Mesothelial cell of epicardium (in vitro differentiated cells): Measurements from ENCODE around the gene SCN2B. TPM values are rescaled to one million over a fixed set of nuclear protein-coding genes. Genes with fewer than 3 reads are reported as not detected.

ENCODE experiments used
- DNase-seq, 2 experiments: peaks; one replicate each; pipeline ENCODE4 v3.0.0; 2021; ENCODE audit warnings: low spot score in 2 of 2; ENCODE audit not compliant: unreplicated experiment in 2 of 2
- H3K27ac Mint-ChIP-seq: 2 replicates; pipeline ENCODE4 v1.8.0; 2021; ENCODE audit warnings: mixed read lengths
- H3K27me3 Mint-ChIP-seq: 2 replicates; pipeline ENCODE4 v1.8.0; 2021; ENCODE audit warnings: low read depth, mixed read lengths
- H3K36me3 Mint-ChIP-seq: 2 replicates; pipeline ENCODE4 v1.8.0; 2021; ENCODE audit warnings: mixed read lengths
- H3K4me1 Mint-ChIP-seq: 2 replicates; pipeline ENCODE4 v1.8.0; 2021; ENCODE audit warnings: mixed read lengths
- H3K4me3 Mint-ChIP-seq: 2 replicates; pipeline ENCODE4 v1.8.0; 2021; ENCODE audit warnings: mild to moderate bottlenecking, moderate library complexity, mixed read lengths
- H3K9me3 Mint-ChIP-seq: 2 replicates; pipeline ENCODE4 v1.8.0; 2021; ENCODE audit warnings: mixed read lengths
- CTCF ChIP-seq: fragments of 200-600 bp; sonication (generic); IDR thresholded peaks from one replicate; pipeline ENCODE4 v1.5.0; 2021; ENCODE audit warnings: antibody characterized with exemption; ENCODE audit not compliant: unreplicated experiment
- total RNA-seq: library from RNA; stranded (reverse); gene quantifications from 3 replicates; pipeline ENCODE4 v1.2.1, GENCODE V29; 2021

SCN2B gene
- total RNA-seq, 1 donor from 2014 or later: 2.3 TPM

GRCh38 chr11:118167253-118167652 lies 9.2 kb downstream of the SCN2B start:
- Mint-ChIP-seq H3K27me3 (peaks cover 90% of the 10 kb centered on the region), H3K9me3 (no peaks in the 10 kb centered on the region), H3K4me3 (no peak overlapping the region)

GRCh38 chr11:118166641-118167040 lies 9.8 kb downstream of the SCN2B start:
- Mint-ChIP-seq H3K4me1 (peaks cover 4% of the 10 kb centered on the region), H3K9me3 (no peaks in the 10 kb centered on the region), H3K27ac (no peak overlapping the region), H3K36me3 (no peaks in the 10 kb centered on the region), H3K27me3 (peaks cover 90% of the 10 kb centered on the region), H3K4me3 (no peak overlapping the region)
- no peak for TF ChIP-seq CTCF
- no peak for DNase-seq

More at GRCh38 chr11:118167253-118167652, 9.2 kb downstream of the SCN2B start:
- H3K36me3 Mint-ChIP-seq: no peaks in the 10 kb centered on the region
- no peak overlapping the region for H3K27ac Mint-ChIP-seq
- no peak for DNase-seq
- TF ChIP-seq CTCF: no peak
- H3K4me1 Mint-ChIP-seq: peaks cover 4% of the 10 kb centered on the region

- no peaks in the 10 kb centered on the region for H3K36me3 Mint-ChIP-seq
- no peak overlapping the region for H3K27ac Mint-ChIP-seq
- H3K4me3 Mint-ChIP-seq: no peak overlapping the region
- no peak for TF ChIP-seq CTCF
- DNase-seq: no peak
- no peaks in the 10 kb centered on the region for H3K9me3 Mint-ChIP-seq
- H3K4me1 Mint-ChIP-seq: no peaks in the 10 kb centered on the region
- H3K27me3 Mint-ChIP-seq: peaks cover 90% of the 10 kb centered on the region
Measured at GRCh38 chr11:118164885-118165284, 11.6 kb downstream of the SCN2B start.

DNA sequence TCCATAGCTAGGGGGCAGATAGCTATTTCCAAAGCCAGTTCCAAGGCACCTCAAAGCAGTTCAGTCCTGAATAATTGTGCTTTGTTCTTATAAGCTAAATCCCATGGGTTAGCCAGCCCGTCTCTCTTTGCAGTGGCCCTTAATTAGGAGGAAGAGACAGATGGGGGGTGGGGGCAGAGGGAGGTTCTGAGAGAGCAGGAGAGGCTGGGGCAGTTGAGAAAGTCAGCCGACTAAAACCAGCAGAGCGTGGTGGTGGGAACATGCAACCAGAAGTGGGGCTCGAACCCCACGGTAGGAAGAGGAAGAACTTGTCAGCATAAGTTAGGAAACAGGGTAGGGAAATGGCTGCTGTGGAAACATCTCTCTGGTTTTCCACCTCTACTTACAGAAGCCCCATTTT lies 12.9 kb downstream of the SCN2B start:
- H3K27me3 Mint-ChIP-seq: peaks cover 90% of the 10 kb centered on the region
- H3K4me3 Mint-ChIP-seq: no peak overlapping the region
- no peaks in the 10 kb centered on the region for H3K9me3 Mint-ChIP-seq
- no peak overlapping the region for H3K27ac Mint-ChIP-seq
- TF ChIP-seq CTCF: no peak
- H3K36me3 Mint-ChIP-seq: no peaks in the 10 kb centered on the region
- no peak for DNase-seq
- H3K4me1 Mint-ChIP-seq: no peaks in the 10 kb centered on the region

DNA sequence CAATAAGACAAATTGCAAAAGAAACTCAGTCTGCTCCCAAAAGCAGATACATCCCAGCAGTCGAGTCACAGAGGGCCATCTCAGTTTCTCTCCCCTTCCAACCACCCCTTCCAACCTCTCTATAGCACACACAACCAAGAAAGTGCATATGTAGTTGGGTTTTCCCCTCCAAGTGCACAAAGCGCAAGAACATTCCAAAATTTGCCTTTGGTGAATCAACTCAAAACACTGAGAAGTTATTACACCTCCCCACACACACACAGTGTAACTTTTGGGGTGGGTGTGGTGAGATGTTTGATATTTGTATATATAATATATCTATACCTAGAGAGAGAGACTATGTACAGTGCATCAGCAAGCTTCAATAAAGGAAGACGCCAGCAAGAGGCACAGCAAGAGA lies 13.6 kb downstream of the SCN2B start:
- no peaks in the 10 kb centered on the region for H3K36me3 Mint-ChIP-seq
- H3K27me3 Mint-ChIP-seq: peaks cover 90% of the 10 kb centered on the region
- no peaks in the 10 kb centered on the region for H3K4me1 Mint-ChIP-seq
- no peak for TF ChIP-seq CTCF
- no peak overlapping the region for H3K4me3 Mint-ChIP-seq
- H3K27ac Mint-ChIP-seq: no peak overlapping the region
- DNase-seq: no peak
- no peaks in the 10 kb centered on the region for H3K9me3 Mint-ChIP-seq

GRCh38 chr11:118161786-118162185 lies 14.7 kb downstream of the SCN2B start:
- no peak overlapping the region for H3K4me3 Mint-ChIP-seq
- H3K36me3 Mint-ChIP-seq: no peaks in the 10 kb centered on the region
- no peak overlapping the region for H3K27ac Mint-ChIP-seq
- no peak for TF ChIP-seq CTCF
- H3K9me3 Mint-ChIP-seq: no peaks in the 10 kb centered on the region
- peaks cover 90% of the 10 kb centered on the region for H3K27me3 Mint-ChIP-seq
- no peak for DNase-seq
- peaks cover 3% of the 10 kb centered on the region for H3K4me1 Mint-ChIP-seq
